Measurements from ENCODE around the gene MYL5.
"Not testable (repeated sequence)": the region's sequence is repeated elsewhere in the genome, so short reads cannot be mapped to it uniquely, and the experiment has no call there.

Gene MYL5

DNA sequence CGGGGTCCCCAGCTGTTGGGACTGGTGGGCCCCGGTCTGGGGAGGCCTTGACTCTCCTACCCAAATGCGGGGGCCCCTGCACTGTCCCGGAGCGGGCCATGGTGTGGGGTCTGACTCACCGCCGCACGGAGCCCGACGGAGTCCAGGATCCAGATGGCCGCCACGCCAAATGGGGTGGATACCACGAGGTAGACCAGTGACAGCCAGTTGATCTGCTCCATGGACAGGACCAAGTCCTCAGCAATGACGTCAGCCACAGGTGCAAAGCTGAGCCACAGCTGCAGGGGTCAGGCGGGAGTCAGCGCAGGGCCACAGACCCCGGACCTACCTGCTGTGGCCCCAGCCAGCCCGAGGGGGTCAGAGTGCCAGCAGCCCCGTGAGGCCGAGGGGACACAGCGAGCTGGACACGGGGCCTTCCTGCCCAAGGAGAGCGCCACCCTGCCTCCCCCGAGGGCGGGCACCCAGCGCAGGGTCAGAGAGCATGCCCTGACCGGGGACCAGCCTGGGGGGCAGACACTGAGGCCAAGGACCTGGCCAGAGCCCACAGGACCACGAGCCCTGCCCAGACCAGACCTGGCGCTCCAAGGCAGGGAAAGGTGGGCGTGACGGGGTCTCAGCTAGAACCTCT lies 12.2 kb downstream of the MYL5 start:
- DNase-seq (ENCODE audit: low read depth in 2 of 2), result no peak

- DNase-seq (ENCODE audit: low read depth in 2 of 2), result no peak
These were observed 13.0 kb downstream of the MYL5 start for GRCh38 chr4:687048-687970.

GRCh38 chr4:687971-688853 lies 13.9 kb downstream of the MYL5 start:
- no peak for DNase-seq (ENCODE audit: low read depth in 2 of 2)

- DNase-seq (ENCODE audit: low read depth in 2 of 2), result no peak
These were observed 14.7 kb downstream of the MYL5 start, which contains the start of gene SLC49A3 for GRCh38 chr4:688854-689681. TSS of gene SLC49A3 (minus strand) at chr4:689151. CDS start at chr4:689127, 24 bp downstream.

DNA sequence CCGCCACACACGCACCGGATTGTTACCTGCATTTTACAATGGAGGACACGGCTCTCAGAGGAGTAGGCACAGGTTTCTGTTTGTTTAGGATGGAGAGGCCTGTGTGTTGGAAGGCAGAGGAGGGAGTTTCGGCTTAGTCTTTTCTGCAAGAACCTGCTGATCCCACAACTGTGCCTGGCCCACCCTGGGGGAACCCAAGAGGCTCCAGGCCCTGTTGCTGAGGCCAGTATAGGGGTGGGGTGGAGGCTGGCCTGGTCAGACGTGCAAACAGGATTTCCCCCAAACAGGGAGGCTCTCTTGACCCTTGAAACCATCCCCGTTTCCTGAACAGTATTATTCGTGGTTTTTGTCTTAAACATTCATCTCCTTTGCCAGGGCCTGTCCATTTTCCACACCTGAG lies 15.4 kb downstream of the MYL5 start:
- no peak for DNase-seq (ENCODE audit: low read depth in 2 of 2)

DNA sequence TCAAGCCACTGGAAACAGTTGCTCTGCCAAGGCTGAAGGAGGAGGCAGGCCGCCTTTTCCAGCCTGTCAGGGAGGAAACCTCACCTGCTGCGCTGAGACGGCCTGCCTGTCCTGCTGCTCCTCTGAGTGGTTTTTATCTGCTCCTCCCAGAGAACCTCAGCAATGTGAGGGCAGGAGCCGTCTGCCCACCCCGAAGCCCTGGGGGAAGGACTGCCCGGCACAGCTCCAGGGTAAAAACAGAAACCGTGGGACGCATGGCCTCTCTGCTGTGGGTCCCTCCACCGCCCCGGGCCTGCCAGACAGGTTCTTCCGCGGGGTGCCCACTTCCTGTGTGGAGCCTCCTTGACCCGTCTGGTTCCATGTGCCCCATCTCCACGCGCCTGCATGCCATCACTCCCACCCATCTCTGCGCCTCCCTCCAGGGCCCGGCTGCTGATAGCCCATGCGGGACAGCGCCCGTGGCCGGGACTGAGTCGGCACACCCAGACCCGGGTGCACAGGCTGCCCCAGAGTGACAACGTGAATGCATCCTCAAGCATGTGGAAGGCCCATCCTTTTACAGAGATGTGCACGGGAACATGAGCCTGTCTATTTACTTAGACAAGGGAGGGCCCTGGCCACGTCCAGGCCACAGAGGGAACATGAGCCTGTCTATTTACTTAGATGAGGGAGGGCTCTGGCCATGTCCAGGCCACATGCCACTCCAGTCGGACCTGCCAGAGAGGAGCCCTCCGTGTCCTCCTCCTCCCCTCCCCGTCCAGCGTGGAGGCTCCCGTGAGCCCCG lies 18.6 kb downstream of the MYL5 start:
- DNase-seq (ENCODE audit: low read depth in 2 of 2), result no peak

- DNase-seq (ENCODE audit: low read depth in 2 of 2), result not testable (repeated sequence)
These were observed 20.1 kb downstream of the MYL5 start for GRCh38 chr4:694341-694940.

DNA sequence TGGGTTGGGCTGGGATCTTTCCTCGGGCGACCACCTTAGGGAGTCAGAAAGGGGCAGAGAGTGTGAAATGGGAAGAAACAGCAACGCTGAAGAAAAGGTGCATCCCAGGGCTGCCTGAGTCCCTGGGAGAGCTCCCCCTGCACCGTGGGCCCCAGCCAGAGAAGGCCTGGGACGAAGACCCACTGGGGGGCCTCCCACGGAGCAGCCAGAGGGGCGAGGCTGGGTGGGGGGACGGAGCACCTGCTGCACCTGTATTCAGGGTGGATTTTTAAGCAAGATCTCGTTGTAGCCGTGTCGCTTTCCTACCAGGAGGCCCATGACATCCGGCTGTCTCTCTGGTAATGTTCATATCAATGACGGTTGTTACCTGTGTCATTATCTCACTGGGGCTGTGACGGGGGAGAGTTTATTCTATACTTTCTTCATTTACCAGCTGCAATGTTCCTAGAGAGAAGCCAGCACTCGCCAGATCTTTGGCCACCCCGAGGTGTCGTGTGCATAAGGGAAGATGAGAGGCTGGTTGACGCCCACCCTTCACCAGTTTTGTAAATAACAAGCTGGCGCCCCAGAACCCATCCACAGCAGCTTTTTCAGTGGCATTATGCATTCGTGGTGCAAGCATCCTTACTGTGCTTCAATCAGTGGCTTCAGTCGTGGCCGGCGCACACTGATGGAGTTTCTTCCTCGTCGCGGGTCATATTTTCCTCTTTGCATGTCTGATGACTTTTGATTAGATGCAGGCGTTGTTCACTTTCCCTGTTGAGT lies 25.7 kb downstream of the MYL5 start:
- DNase-seq (ENCODE audit: low read depth in 2 of 2), result no peak

DNA sequence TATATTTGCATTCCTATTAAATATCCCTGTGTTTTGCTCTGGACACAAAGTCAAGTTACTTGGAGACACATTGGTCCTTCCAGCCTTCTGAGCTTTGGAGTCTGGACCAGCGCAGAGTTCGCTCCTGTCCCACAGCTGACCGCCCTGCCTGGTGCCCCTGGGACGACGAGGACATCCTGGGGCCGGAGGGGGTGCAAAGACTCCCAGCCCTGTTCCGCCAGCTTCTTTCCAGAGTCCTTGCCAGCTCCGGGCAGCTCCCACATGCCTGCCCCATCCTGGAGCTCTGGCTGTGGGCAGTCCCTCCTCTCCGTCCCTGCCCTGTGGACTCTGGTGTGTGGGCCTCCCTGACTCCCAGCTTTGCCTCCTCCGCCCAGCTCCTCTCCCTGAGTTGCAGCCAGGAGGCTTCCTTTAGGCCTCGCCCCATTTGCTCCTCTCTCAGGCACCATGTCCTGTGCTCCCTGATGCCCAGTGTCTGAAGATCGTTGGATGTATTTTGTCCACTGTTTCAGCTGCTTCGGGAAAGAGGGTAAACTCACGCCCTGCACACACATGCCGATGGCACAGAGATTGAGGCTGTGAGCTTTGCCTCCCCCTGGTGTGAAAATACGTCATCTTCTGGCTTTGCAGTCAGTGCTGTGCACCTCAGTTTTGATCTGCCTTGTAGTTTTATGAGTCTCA lies 26.4 kb downstream of the MYL5 start:
- DNase-seq (ENCODE audit: low read depth in 2 of 2), result no peak

GRCh38 chr4:702618-703048 lies 28.3 kb downstream of the MYL5 start:
- DNase-seq (ENCODE audit: low read depth in 2 of 2), result no peak

DNA sequence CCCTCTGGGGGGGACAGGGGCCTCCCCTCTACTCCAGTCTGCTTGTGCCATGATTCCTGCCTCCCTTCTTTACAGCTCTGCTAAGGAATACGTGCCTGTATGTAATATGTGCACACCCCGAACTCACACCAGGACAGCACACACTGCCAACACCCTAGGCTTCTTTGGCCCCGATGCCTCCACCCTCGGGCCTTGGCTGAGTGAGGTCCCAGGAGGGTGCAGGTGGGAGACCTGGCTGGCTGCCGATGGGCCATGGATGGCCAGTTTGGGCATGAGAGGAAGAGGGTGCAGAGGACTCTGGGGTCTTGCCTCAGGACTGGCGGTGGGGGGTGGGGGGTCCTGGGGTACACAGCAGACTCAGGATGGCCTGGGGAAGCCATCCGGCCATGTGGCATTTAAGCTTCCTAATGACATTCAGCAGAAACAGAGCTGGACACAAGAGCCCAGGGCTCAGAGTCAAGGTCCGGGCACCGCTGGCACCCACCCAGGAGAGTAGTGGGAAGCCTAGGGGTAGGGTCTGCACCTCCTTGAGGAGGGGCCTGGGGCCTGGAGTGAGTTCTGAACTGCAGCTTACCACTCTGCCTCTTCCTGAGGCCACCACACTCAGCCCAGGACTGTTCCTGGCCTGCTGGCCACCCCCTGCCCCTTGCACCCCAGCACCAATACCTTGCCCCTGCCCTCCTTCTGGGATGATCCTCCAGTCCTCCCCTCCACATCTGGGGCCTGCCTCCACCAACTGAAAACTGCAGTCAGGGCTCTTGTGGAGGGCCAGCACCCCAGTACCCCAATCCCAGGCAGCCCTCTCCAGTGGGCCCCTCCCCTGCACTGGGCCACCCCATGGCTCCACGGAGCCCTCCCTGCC lies 29.2 kb downstream of the MYL5 start:
- DNase-seq (ENCODE audit: low read depth in 2 of 2), result no peak

DNA sequence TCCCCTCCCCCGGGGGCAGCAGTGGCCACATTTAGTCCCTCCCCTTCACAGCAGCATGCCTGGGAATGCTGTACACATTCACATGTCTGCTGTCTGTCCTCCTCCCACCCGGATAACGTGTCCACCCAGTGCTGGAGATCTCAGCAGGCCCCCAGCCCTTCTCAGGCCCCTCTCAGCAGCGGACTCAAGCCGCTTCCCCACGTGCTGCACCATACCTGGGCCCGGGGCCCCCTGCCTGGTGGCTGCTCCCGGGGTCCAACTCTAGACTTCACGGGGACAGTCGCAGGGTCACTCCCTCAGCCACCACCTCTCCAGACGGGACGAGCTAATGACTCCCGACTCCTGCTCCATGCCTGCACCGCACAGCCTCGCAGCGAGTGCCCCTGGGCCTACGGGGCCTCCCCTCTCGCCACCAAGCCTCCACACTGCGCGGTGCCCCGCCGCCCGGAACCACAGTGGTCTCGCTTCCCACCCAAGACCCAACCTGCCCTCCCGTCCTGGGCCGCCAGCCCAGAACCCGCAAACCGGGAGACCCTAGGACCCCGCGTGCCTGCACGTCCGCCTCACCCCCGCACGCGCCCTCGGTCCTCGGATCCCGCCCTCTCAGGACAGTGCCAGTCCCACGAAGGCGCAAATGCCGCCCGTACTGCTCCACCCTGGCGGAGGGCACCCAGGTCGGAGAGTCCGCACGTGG lies 30.0 kb downstream of the MYL5 start:
- DNase-seq (ENCODE audit: low read depth in 2 of 2), result no peak

- DNase-seq (ENCODE audit: low read depth in 2 of 2), result no peak
These were observed 30.6 kb downstream of the MYL5 start for GRCh38 chr4:704971-705277.

- DNase-seq (ENCODE audit: low read depth in 2 of 2), result peak; percentile 89 to 90
These were observed 31.1 kb downstream of the MYL5 start, which contains the start of gene PCGF3 for GRCh38 chr4:705278-706082. TSS of gene PCGF3 (plus strand) at chr4:705832. CDS start at chr4:733681, 27,849 bp downstream.

DNA sequence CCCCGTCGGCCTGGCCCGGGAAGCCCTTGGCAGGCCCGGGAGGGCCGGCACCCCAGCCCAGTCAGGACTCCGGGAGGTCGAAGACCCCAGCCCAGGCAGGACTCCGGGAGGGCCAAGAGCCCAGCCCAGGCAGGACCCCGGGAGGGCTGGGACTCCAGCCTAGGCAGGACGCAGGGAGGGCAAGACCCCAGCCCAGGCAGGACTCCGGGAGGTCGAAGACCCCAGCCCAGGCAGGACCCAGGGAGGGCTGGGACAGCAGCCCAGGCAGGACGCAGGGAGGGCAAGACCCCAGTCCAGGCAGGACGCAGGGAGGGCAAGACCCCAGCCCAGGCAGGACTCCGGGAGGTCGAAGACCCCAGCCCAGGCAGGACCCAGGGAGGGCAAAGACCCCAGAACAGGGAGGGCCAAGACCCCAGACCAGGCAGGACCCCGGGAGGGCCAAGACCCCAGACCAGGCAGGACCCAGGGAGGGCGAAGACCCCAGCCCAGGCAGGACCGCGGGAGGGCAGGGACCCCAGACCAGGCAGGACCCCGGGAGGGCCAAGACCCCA lies 31.8 kb downstream of the MYL5 start:
- DNase-seq (ENCODE audit: low read depth in 2 of 2), result not testable (repeated sequence)
